ENCODE measurements around the gene PCOLCE2.

Gene PCOLCE2

GRCh38 chr3:142863930-142864920, 24.7 kb downstream of the PCOLCE2 start:
- no peak for DNase-seq

GRCh38 chr3:142863010-142863817, 25.7 kb downstream of the PCOLCE2 start:
- DNase-seq, result no peak

- DNase-seq, result no peak
Observed at GRCh38 chr3:142861926-142862325, 27.0 kb downstream of the PCOLCE2 start.

- DNase-seq, result no peak
Observed at GRCh38 chr3:142858043-142858442, 30.8 kb downstream of the PCOLCE2 start.

DNA sequence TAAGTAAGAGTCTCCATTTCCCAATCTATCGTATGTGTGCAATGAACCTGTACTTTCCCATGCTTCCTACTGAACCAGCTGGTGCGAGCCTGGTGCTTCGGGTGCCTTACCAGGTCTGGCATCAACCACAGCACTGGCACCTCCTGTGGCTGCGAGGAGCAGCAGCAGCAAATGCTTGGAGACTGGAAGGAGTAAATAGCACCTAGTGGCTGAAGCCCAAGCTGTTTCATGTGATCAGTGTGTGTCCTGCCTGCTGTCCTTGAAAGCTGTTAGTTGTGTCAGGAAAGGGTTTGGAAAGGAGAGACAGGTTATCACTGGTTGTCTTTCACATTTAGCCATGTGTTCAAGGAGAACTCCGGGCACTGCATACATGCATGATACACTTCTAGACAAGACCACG, 31.8 kb downstream of the PCOLCE2 start:
- DNase-seq, result no peak

DNA sequence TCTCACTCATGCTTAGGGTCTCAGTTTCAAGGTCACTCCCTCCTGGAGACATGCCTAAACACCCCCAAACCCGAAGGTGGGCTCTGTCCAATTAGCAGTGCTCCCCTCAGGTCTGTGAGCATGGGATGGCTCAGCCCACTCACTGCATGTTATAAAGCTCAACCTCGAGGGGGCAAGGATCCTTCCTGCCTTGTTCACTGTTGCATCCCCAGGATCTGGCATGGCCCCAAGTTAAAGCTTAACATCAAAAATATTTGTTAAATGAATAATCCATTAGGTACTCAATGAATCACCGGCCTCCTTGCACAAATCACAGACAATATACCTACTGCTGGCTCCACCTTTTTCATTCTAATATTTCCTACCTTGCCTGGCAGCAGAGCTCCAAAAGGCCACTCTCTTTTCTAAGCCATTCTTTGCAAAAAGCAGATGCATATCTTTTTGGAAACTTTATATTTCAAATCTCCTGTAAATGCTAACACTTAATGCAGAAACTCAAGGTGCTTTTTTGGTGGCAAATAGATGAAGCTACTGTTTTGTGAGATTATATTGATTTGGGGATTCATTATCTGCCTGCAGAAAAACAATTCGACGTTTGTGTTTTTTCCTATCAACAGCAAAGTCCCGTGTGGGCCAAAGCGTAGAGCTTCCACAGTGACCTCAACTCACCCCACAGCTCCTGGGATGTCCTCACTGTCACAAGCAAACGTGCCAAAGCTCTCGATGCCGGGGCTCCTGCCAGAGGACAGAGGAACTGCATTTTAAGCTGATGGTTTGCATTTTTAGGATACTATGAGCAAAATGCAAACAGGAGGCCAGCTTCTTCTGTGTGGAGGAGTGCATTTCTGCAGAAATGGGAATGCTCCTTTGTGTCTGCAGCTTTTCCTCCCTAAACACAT, 35.4 kb downstream of the PCOLCE2 start:
- no peak for DNase-seq

- DNase-seq, result no peak
Observed at GRCh38 chr3:142852009-142852408, 36.9 kb downstream of the PCOLCE2 start.

GRCh38 chr3:142850395-142851023, 38.4 kb downstream of the PCOLCE2 start:
- no peak for DNase-seq

- no peak for DNase-seq
Observed at GRCh38 chr3:142849148-142849547, 39.7 kb downstream of the PCOLCE2 start.

GRCh38 chr3:142846779-142847577, 41.9 kb downstream of the PCOLCE2 start:
- DNase-seq, result no peak

- no peak for DNase-seq
Observed at GRCh38 chr3:142844339-142844977, 44.4 kb downstream of the PCOLCE2 start.

DNA sequence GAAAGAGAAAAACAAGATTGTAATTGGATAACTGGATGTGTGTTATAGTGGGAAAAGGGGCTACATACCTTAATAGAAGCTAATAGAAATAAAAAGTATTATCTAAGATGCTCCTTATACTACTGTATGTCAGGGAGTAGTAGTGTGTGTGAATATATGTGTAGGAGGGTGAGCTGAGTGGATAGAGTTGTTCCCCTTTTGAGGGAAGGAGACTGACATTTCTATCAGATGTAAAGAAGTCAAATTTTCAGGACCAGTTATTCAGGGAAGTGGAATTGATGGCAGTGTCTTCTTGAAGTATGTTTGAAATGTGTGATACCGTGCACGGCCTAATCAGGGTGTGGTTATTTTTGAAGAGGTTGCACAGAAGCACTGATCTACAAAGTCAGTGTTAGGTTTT, 49.1 kb downstream of the PCOLCE2 start:
- DNase-seq, result no peak

GRCh38 chr3:142837526-142837925, 51.4 kb downstream of the PCOLCE2 start:
- no peak for DNase-seq

DNA sequence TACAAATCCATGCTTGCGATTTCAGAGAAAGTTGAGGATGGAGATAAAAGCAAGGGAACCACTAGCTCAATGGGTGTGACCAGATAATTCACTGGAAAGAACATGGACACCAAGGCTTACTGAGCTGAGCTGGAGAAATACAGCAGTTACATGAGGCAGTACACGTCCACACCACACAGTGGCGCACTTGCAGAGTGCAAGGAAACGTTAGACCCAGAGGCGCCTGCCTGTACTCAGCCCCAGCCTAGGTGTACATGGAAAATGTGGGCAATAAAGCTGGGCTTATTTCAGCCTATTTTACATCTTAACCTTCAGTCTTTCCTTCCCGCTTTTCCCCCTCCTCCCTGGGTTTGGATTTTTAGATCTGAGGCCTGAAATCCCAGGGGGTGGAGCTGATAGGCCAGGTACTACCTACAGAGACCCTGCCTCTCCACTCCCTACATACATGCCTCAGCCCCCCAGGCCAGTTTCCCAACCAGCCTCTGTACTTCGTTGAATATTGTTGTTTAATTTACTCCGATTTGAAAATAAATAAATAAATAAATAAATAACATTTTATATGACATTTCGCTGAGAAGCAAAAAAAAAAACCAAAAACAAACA, 60.1 kb downstream of the PCOLCE2 start:
- DNase-seq, result peak; percentile 5

DNA sequence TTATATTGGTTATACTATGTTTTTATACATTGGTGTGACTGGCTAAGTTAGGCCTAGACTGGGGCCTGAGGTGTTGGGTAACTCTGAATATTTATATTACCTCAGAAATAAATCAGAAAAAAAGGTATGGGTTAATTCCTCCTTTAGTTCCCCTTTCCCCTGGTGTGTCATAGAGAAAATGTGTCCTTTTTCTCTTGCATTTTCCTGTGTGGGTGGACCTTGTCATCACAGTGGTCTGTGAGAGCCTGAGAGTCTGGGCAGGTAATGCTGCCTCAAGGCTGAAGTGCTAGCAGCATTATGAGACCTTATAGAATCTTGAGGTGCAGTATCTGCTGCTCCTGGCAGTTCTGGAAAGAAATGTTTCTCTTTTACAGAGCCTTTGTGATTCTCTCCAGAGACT, 69.7 kb downstream of the PCOLCE2 start:
- DNase-seq, result no peak

DNA sequence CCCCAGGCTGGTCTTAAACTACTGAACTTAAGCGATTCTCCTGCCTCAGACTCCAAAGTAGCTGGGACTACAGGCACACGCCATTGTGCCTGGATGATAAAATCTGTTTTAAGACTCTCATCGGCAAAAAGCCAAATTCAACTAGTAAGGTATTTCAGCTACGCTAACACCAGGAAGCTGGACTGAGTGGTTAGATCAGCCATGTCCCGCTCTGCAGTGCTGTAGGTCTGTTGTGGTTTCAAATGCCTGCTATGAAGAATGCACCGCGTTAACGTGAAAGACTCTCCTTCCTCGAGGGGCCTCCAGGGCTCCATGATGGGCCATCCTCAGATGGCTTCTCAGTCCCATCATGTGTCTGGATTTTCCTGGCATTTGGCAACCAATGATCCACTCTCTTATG, 70.2 kb downstream of the PCOLCE2 start:
- no peak for DNase-seq

DNA sequence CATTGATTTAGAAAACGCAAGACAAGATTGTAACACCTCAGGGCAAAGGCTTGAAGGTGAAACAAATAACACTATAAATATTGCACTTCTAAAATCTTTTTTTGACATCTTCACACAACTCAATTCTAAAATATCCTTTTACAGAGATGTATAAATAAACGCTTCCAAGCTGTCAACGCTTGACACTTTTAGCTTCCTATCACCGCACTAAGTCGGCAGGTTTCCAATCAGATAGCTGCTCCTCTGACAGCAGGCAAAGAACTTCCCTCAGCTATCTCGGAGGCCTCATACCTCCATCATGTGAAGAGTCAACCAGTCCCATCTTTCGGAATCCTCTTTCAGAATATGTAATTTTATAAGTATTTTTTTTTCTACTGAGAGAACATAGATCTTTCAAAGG, 71.0 kb downstream of the PCOLCE2 start:
- DNase-seq, result no peak

- DNase-seq, result peak; percentile 10
Observed at GRCh38 chr3:142817356-142817755, 71.5 kb downstream of the PCOLCE2 start.

DNA sequence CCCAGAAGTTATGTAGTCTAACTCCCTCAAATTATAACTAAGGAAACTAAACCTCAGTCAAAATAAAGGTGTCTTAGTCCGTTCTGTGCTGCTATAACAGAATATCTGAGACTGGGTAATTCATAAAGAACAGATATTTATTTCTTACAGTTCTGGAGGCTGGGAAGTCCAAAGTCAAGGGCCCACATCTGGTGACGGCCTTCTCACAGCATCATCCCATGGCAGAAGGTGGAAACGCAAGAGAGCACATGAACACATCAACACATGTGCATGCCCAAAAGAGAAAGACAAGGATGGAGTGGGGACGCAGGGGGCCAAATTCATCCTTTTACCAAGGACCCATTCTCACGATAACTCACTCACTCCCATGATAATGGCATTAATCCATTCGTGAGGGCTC, 73.1 kb downstream of the PCOLCE2 start:
- DNase-seq, result no peak

DNA sequence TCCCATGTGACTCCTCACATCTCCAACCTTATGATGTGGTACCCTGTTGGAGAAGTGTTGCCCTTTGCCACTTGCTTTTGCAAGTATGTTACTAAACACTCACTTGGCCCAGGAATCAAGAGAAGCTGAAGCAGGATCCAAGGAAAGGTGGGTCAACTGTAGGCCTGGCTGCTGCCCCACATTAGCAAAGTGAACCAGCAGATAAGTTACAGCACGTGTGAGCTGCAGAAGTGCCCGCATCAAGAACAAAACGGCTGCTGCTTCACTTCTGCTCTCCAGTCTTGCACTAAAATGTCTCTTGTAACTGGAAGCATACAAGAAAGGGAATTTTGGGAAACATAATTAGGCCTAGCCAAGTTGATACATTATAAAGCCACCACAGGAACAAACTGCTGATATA, 79.6 kb downstream of the PCOLCE2 start:
- DNase-seq, result no peak
